IMR-90 (cell line): ENCODE results near the gene PLD6.

Experiments
- BHLHE40 ChIP-seq: fragments of 150-350 bp; IDR thresholded peaks from 2 replicates; pipeline ENCODE4 v1.6.1; 2016; ENCODE audit warnings: mild to moderate bottlenecking, low read depth, low read length
- CTCF ChIP-seq: conservative IDR thresholded peaks from 2 replicates; pipeline ENCODE4 v1.5.1; 2012; ENCODE audit warnings: mild to moderate bottlenecking, low read depth, low read length, improper control_type of control experiment
- ELK1 ChIP-seq: fragments of 150-350 bp; IDR thresholded peaks from 2 replicates; pipeline ENCODE4 v1.6.1; 2016; ENCODE audit warnings: low read depth, mild to moderate bottlenecking, low read length, moderate library complexity, borderline replicate concordance
- MXI1 ChIP-seq: IDR thresholded peaks from 2 replicates; pipeline ENCODE4 v1.6.1; 2012; ENCODE audit warnings: low read depth, mild to moderate bottlenecking, low read length, moderate library complexity, borderline replicate concordance
- POLR2A ChIP-seq: IDR thresholded peaks from 2 replicates; pipeline ENCODE4 v1.6.1; 2012; ENCODE audit warnings: mild to moderate bottlenecking, low read depth, low read length
- RAD21 ChIP-seq: IDR thresholded peaks from 2 replicates; pipeline ENCODE4 v1.6.1; 2012; ENCODE audit warnings: low read length, improper control_type of control experiment
- RFX5 ChIP-seq: IDR thresholded peaks from 2 replicates; pipeline ENCODE4 v1.8.0; 2012; ENCODE audit warnings: low read depth, mild to moderate bottlenecking, low read length, moderate library complexity
- USF2 ChIP-seq: fragments of 150-350 bp; IDR thresholded peaks from 2 replicates; pipeline ENCODE4 v1.6.1; 2017; ENCODE audit warnings: mild to moderate bottlenecking, antibody characterized with exemption, low read length, low read depth

GRCh38 chr17:17214646-17215436 lies 8.7 kb upstream of the PLD6 start:
- no peak for TF ChIP-seq CTCF
- TF ChIP-seq RFX5: no peak
- no peak for TF ChIP-seq ELK1
- no peak for TF ChIP-seq RAD21
- TF ChIP-seq BHLHE40: no peak
- no peak for TF ChIP-seq MXI1
- TF ChIP-seq POLR2A: no peak
- no peak for TF ChIP-seq USF2
